NCI-H2171 treated with DMSO at 0.1 percent for 48 hours (cell line): ENCODE data around the gene COL15A1.
A peak's percentile ranks its signal among the peaks of the same experiment; 100 is the strongest.
"Not testable (repeated sequence)": the region's sequence is repeated elsewhere in the genome, so short reads cannot be mapped to it uniquely, and the experiment has no call there.

Source experiments
- DNase-seq: peaks from one replicate; lab custom pipeline; 2025; lab: John Stamatoyannopoulos, UW

Gene COL15A1

GRCh38 chr9:98943682-98944056 lies at the start of gene COL15A1:
TSS of gene COL15A1 (plus strand) at chr9:98943907. CDS start at chr9:98944062, 155 bp downstream.
- peak; percentile 46 for DNase-seq

- DNase-seq, result no peak
Measured at GRCh38 chr9:98894171-98894570, 49.5 kb upstream of the COL15A1 start.

GRCh38 chr9:98894761-98895160 lies 48.9 kb upstream of the COL15A1 start:
- no peak for DNase-seq

GRCh38 chr9:98896632-98897031 lies 47.1 kb upstream of the COL15A1 start:
- no peak for DNase-seq

GRCh38 chr9:98897745-98898144 lies 46.0 kb upstream of the COL15A1 start:
- no peak for DNase-seq

- no peak for DNase-seq
Measured at GRCh38 chr9:98899408-98900056, 44.2 kb upstream of the COL15A1 start.

- no peak for DNase-seq
Measured at GRCh38 chr9:98900244-98900643, 43.5 kb upstream of the COL15A1 start.

GRCh38 chr9:98900725-98901124 lies 43.0 kb upstream of the COL15A1 start:
- DNase-seq, result no peak

GRCh38 chr9:98901843-98902242 lies 41.9 kb upstream of the COL15A1 start:
- not testable (repeated sequence) for DNase-seq

GRCh38 chr9:98902516-98902915 lies 41.2 kb upstream of the COL15A1 start:
- DNase-seq, result no peak

- DNase-seq, result no peak
Measured at GRCh38 chr9:98902925-98903324, 40.8 kb upstream of the COL15A1 start.

GRCh38 chr9:98903961-98904411 lies 39.7 kb upstream of the COL15A1 start:
- no peak for DNase-seq

GRCh38 chr9:98905015-98905414 lies 38.7 kb upstream of the COL15A1 start:
- DNase-seq, result no peak

- peak; percentile 52 for DNase-seq
Measured at GRCh38 chr9:98906273-98907040, 37.2 kb upstream of the COL15A1 start.

GRCh38 chr9:98907055-98907454 lies 36.7 kb upstream of the COL15A1 start:
- DNase-seq, result no peak

- DNase-seq, result no peak
Measured at GRCh38 chr9:98908897-98909634, 34.6 kb upstream of the COL15A1 start.

GRCh38 chr9:98909935-98910334 lies 33.8 kb upstream of the COL15A1 start:
- no peak for DNase-seq

GRCh38 chr9:98911042-98911441 lies 32.7 kb upstream of the COL15A1 start:
- DNase-seq, result no peak

GRCh38 chr9:98911738-98912137 lies 32.0 kb upstream of the COL15A1 start:
- DNase-seq, result not testable (repeated sequence)

- no peak for DNase-seq
Measured at GRCh38 chr9:98912450-98912849, 31.3 kb upstream of the COL15A1 start.

- no peak for DNase-seq
Measured at GRCh38 chr9:98913044-98913443, 30.7 kb upstream of the COL15A1 start.

GRCh38 chr9:98913705-98914104 lies 30.0 kb upstream of the COL15A1 start:
- no peak for DNase-seq

- DNase-seq, result no peak
Measured at GRCh38 chr9:98915599-98915998, 28.1 kb upstream of the COL15A1 start.
